HCT116 (cell line): ENCODE measurements around the gene SLC44A4.

Source experiments
- CTCF ChIP-seq, 3 experiments: fragments of 200-600 bp in 1 of 3; sonication (generic) in 1 of 3; IDR thresholded peaks in 2 of 3; conservative IDR thresholded peaks in 1 of 3; 2 replicates each; pipeline ENCODE4 v1.5.1; 2012 to 2017; ENCODE audit warnings: low read depth in 2 of 3, low read length in 2 of 3, antibody characterized with exemption in 1 of 3, borderline replicate concordance in 1 of 3, control low read depth in 1 of 3, mild to moderate bottlenecking in 1 of 3, mixed read lengths in 1 of 3, mixed run types in 1 of 3, moderate library complexity in 1 of 3; ENCODE audit not compliant: insufficient read depth in 1 of 3
- EZH2 ChIP-seq: fragments of 200-600 bp; sonication (generic); IDR thresholded peaks from 2 replicates; pipeline ENCODE4 v1.6.1; 2017; ENCODE audit warnings: antibody characterized with exemption, mixed run types
- POLR2A ChIP-seq: IDR thresholded peaks from 2 replicates; pipeline ENCODE4 v1.7.0; 2011; ENCODE audit warnings: borderline replicate concordance; ENCODE audit not compliant: insufficient read depth, insufficient read length; ENCODE audit errors: extremely low read depth
- POLR2AphosphoS5 ChIP-seq: IDR thresholded peaks from 2 replicates; pipeline ENCODE4 v1.6.1; 2011; ENCODE audit warnings: mild to moderate bottlenecking, low read depth, low read length, moderate library complexity
- TCF7L2 ChIP-seq: IDR thresholded peaks from 2 replicates; pipeline ENCODE4 v1.7.0; 2011; ENCODE audit warnings: borderline replicate concordance, inconsistent platforms; ENCODE audit not compliant: insufficient read depth, insufficient read length; ENCODE audit errors: extremely low read depth

GRCh38 chr6:31882344-31882743, 3.5 kb upstream of the SLC44A4 start:
- TF ChIP-seq EZH2 (no peak), CTCF (IDR thresholded peaks at IDR 0.05 in 2 of 3, conservative IDR thresholded peaks at IDR 0.05 in 1 of 3; ENCODE audit: borderline replicate concordance in 1 of 3, insufficient read depth in 1 of 3, low read depth in 2 of 3, low read length in 2 of 3) (no peak), TCF7L2 (no peak), POLR2A (no peak), POLR2AphosphoS5 (no peak)
